Ectodermal cell (in vitro differentiated cells): ENCODE measurements around the gene RAB7B.

ENCODE experiments used
- H3K27ac ChIP-seq: 2 replicates; pipeline ENCODE4 v1.7.0; 2013; ENCODE audit warnings: mild to moderate bottlenecking, low read depth, low read length; ENCODE audit not compliant: insufficient read depth, poor library complexity, severe bottlenecking
- H3K27me3 ChIP-seq: 2 replicates; pipeline ENCODE4 v1.7.0; 2013; ENCODE audit warnings: mild to moderate bottlenecking, low read length; ENCODE audit not compliant: insufficient read depth, control insufficient read depth, poor library complexity, severe bottlenecking
- H3K36me3 ChIP-seq: one replicate; pipeline ENCODE4 v1.7.0; 2013; ENCODE audit warnings: low read length; ENCODE audit not compliant: control insufficient read depth, insufficient read depth
- H3K4me1 ChIP-seq: one replicate; pipeline ENCODE4 v1.7.0; 2013; ENCODE audit warnings: low read length; ENCODE audit not compliant: control insufficient read depth, insufficient read depth
- H3K4me3 ChIP-seq: 2 replicates; pipeline ENCODE4 v1.7.0; 2013; ENCODE audit warnings: low read depth, low read length, control low read depth; ENCODE audit not compliant: insufficient read depth
- H3K9me3 ChIP-seq: 2 replicates; pipeline ENCODE4 v1.7.0; 2013; ENCODE audit warnings: mild to moderate bottlenecking, low read length, moderate library complexity; ENCODE audit not compliant: control insufficient read depth
- WGBS, 2 experiments: methylation state at CpG; one replicate each; pipeline ENCODE4 v1.1.7; 2013; ENCODE audit warnings: missing lambda C conversion rate in 2 of 2; 5-methylcytosine and 5-hydroxymethylcytosine counted together

The RAB7B gene

DNA sequence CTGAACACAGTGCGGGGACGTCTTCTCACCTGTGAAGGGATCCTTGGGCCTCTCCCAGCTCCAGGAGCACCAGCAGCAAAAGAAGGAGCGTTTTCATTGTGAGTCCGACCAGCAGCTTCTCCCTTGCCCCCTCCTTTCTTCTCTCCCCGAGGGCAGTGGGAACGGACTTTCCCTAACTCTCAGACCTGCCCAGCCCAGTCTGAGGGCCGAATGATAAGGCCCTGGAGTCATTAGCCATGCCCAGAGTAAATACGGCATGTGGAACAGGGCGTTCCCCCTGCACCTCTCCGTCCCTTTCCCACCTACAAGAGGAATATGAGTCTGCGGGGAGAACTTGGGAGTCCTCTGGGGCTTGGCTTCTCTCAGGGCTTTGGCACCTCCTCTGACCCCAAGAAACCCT is 20.5 kb upstream of the RAB7B start, which contains the start of gene CTSE:
TSS of gene CTSE (minus strand) at position 201 of the 400 bp plus-strand sequence. CDS start at position 97, 104 bp downstream.
- Histone ChIP-seq H3K4me3 (no peak within 1 kb of the TSS), H3K9me3 (no peaks in the 10 kb centered on the region), H3K36me3 (no peaks in the 10 kb centered on the region), H3K4me1 (no peaks in the 10 kb centered on the region), H3K27me3 (no peaks in the 10 kb centered on the region), H3K27ac (no peak within 1 kb of the TSS)
- 91% methylated on average over 11 of the region's 11 CpGs for WGBS, 2 experiments

DNA sequence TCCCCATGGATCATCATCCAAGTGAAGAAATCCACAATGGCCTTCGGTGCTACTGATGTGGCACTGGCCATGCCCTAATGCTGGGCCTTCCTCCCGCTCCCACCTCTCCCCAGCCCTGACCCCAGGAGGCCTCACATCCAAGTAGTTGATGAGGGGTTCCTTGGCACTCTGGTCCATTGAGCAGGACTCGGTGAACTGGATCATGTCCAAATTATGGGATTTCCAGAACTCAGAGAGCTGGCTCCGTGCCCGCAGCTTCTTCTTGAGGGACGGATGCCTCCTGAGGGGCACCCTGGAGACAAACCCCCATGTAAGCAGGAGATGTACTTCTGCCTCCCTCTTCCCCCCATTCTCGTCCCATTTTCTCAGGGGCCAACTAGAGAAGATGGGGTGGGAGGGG is 19.6 kb upstream of the RAB7B start:
- Histone ChIP-seq H3K27ac (no peak overlapping the region), H3K4me1 (no peaks in the 10 kb centered on the region), H3K9me3 (no peaks in the 10 kb centered on the region), H3K36me3 (no peaks in the 10 kb centered on the region), H3K4me3 (no peak overlapping the region), H3K27me3 (no peaks in the 10 kb centered on the region)
- 93 to 94% methylated on average over 6 to 7 of the region's 7 CpGs for WGBS, 2 experiments

DNA sequence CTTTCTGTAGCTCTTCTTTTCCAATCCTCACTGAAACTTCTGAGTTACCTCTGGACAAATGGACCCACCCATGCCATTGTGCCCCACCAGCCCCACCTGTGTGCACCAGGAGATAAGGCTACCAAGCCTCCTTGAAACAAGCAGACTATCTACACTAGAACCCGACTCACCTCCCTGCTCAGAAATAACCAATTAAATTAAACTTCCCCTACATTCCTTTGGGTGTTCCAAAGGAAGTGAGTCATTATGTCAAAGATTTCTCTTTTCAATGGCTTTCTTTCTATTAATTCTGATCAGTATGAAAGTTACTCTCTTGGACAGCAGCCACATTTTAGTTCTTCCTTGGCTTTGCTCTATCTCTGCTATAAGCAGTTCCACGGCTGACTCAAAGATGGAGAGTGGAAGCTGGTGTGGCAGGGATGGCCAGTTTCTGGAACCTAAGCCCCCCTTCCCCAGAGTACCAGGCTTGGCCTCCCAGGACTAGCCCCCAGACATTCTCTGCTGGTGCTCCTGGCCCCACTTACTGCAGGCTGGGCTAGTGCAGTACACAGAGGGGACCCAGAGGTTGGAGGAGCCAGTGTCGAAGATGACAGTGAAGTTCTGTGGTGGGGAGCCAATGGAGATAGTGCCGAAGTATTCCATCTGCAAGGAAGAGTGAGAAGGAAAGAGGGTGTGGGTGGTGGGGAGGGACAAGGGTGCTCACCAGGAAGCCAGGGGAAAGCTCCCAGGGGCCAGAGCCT is 18.6 kb upstream of the RAB7B start:
- 92 to 93% methylated on average over 4 of the region's 4 CpGs for WGBS, 2 experiments
- Histone ChIP-seq H3K27ac (no peak overlapping the region), H3K36me3 (no peaks in the 10 kb centered on the region), H3K27me3 (no peaks in the 10 kb centered on the region), H3K9me3 (no peaks in the 10 kb centered on the region), H3K4me3 (no peak overlapping the region), H3K4me1 (no peaks in the 10 kb centered on the region)

DNA sequence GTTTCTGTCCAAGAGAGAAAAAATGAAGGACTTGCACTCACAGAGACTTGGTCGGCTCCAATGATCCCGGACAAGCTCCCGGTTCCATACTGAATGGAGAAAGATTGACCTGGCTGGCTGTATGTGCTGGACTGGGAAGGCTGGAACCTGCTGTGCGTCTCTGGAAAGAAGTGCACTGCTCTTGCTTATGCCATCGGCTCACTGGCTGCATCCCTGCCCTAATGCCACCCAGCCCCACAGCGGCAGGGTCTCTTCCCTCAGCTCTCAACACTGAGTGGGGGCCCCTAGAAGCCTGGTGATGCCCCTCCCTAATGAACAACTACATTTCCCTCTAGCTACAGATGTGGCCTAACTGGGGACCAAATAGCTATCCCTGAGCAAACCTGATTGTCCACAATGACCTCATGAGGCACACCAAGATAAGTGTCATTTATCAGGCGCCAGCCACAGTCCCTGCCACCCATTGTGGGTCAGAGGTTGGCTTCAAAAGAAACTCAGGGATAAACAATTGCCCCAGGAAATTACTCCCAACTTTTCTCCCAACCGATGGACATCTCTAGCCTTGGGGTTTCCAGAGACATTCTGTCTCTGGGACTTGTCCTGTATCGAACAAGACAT is 17.9 kb upstream of the RAB7B start:
- H3K9me3 ChIP-seq, result no peaks in the 10 kb centered on the region
- WGBS, 2 experiments, result 89 to 90% methylated on average over 9 of the region's 9 CpGs

DNA sequence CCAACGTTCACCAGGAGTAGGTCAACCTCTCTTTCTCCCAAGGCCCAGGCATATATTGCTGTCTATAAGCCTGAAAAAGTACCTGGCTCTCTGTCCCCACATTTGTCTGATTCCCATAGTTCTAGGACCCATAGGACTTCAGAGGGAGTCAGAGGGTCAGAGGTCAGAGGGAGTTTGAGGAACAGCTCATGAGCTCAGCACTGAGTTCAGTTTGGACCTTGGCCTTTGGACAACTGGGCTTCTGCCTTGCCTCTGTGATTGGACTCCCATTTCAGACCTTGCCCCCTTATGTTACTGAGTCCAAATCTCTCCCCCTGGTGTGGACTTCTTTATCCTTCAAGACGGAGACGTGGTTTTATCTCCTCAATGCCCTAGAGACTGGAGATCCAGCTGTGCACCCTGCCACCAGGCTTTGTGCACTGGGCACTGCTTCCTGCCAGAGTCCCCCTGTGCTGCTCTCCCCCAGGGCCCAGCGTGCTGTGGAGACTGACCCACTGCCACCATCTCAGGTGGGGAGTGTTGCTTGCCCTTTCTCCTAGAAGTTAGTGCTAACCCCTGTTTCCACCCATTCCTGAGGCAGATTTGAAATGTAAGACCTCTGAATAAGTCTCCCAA is 17.3 kb upstream of the RAB7B start:
- H3K4me1 ChIP-seq, result no peaks in the 10 kb centered on the region
- no peak overlapping the region for H3K4me3 ChIP-seq
- no peak overlapping the region for H3K27ac ChIP-seq
- H3K9me3 ChIP-seq, result no peaks in the 10 kb centered on the region
- H3K36me3 ChIP-seq, result no peaks in the 10 kb centered on the region
- WGBS, 2 experiments, result 93 to 94% methylated on average over 4 of the region's 4 CpGs
- H3K27me3 ChIP-seq, result no peaks in the 10 kb centered on the region

More for the DNA sequence above, 17.9 kb upstream of the RAB7B start:
- H3K27ac ChIP-seq, result no peak overlapping the region
- H3K4me3 ChIP-seq, result no peak overlapping the region
- no peaks in the 10 kb centered on the region for H3K4me1 ChIP-seq
- no peaks in the 10 kb centered on the region for H3K36me3 ChIP-seq
- H3K27me3 ChIP-seq, result no peaks in the 10 kb centered on the region

DNA sequence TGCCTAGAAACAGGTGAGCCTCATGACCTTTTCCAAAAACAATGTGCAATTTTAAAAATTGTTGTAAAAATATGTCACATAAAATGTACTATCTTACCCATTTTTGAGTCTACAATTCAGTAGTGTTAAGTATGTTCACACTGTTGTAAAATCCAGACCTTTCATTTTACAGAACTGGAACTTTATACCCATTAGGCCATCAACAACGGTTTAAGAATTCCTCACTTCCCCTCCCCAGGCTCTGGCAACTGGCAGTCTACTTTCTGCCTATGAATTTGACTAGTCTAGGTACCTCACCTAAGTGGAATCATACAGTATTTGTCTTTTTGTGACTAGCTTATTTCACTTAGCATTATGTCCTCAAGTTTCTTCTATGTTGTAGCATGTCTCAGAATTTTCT is 11.9 kb upstream of the RAB7B start:
- H3K36me3 ChIP-seq, result no peaks in the 10 kb centered on the region
- no peaks in the 10 kb centered on the region for H3K27me3 ChIP-seq
- 92% methylated on average over 1 of the region's 1 CpG for WGBS, 2 experiments
- H3K4me3 ChIP-seq, result no peak overlapping the region
- H3K4me1 ChIP-seq, result no peaks in the 10 kb centered on the region
- no peaks in the 10 kb centered on the region for H3K9me3 ChIP-seq
- H3K27ac ChIP-seq, result no peak overlapping the region

DNA sequence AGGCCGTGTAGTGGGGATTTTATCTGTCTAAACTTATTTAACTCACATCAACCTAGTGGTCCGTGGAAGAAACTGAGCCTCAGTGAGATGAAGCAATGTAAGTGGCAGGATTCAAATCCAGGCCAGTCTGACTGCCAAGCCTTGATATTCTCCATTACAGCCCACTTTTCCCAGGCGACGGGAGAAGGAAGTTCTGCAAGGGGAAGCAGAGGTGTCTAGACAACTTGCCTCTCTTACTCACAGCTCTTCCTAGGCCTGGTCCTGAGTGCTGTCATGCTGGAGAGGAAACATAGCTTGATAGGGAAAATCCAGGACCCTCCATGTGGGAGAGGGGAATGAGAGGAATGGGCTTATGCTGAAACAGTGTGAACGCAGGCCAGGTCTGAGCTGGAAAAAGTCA is 11.4 kb upstream of the RAB7B start:
- Histone ChIP-seq H3K4me3 (no peak overlapping the region), H3K27me3 (no peaks in the 10 kb centered on the region), H3K27ac (no peak overlapping the region), H3K4me1 (no peaks in the 10 kb centered on the region), H3K9me3 (no peaks in the 10 kb centered on the region), H3K36me3 (no peaks in the 10 kb centered on the region)
- 86 to 94% methylated on average over 4 to 5 of the region's 5 CpGs for WGBS, 2 experiments

DNA sequence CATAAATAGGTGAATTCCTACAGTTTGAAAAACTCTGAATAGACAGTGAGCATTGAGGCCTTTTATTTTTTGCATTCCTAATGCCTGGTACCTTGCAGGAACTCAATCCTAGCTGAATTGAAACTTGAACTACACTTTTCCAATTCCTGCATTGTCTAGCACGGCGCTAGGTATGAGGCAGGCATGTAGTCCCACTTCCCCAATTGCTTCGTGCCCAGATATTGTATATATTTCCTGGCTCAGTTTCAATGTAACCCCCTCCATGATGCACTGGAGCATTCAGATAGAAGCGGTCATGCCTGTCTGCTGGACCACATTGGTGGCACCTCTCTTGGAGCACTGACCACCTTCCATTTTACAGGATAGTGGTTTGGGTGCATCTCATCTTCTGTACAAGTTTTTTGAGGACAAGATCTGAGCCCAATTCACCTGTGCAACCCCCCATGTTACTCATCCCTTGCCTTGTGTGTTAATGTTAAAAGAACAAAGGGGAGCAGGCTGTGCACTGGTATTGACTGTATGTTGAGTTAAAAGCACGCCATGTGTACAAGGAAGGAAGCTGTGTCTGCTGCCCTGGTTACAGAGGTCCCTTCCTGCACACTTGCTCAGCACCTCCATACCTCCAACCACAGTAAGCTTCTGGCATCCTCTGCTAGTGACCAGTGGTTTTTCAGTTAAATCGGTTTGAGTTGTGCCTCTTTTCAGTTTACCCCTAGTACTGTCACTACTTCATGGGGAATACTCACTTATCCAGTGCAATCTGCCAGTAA is 10.0 kb upstream of the RAB7B start:
- 96 to 97% methylated on average over 6 of the region's 6 CpGs for WGBS, 2 experiments
- Histone ChIP-seq H3K27ac (no peak overlapping the region), H3K36me3 (no peaks in the 10 kb centered on the region), H3K4me1 (no peaks in the 10 kb centered on the region), H3K9me3 (no peaks in the 10 kb centered on the region), H3K4me3 (no peak overlapping the region), H3K27me3 (no peaks in the 10 kb centered on the region)

DNA sequence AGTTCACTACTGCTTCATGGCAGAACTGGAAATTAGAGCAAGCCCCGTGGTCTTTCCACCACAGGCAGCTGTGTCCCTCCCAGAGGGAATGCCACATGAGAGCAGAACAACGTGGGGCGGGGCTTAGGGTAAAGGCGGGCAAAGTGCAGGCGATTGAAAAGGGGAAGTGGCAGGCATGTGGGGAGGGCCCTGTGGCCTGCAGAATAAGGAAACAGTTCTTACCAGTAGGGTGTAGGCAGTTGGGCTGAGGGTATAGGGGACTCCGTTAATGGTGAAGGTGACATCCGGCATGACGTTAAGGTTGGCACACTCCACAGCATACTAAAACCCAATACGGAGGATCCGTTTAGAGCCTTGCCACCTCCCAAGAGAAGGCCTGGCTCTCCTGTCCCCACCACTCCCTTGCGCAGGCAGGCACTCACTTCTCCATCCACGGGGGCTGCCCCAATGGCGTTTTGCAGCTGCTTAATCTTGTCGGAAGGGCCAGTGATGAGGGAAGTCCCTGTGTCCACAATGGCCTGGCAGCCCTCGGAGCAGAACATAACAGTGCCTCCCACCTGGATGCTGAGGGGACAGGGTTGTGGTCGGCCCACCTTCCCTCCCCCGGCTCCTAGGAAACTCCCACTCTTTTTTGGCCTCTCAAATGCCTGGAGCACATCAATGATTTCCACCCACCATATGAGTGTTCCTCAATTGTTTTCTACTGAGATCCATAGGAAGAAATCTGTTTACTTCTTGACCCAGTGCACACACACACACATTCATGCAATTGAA is 9.1 kb upstream of the RAB7B start:
- 84% methylated on average over 17 of the region's 17 CpGs for WGBS, 2 experiments

More for the DNA sequence above, 9.1 kb upstream of the RAB7B start:
- no peaks in the 10 kb centered on the region for H3K27me3 ChIP-seq
- no peak overlapping the region for H3K4me3 ChIP-seq
- H3K27ac ChIP-seq, result no peak overlapping the region
- no peaks in the 10 kb centered on the region for H3K36me3 ChIP-seq
- H3K4me1 ChIP-seq, result no peaks in the 10 kb centered on the region
- no peaks in the 10 kb centered on the region for H3K9me3 ChIP-seq
